ENCODE measurements around the gene SNX6.

SNX6 gene

GRCh38 chr14:34620115-34620514 is 9.8 kb downstream of the SNX6 start:
- TF ChIP-seq CTCF (IDR thresholded peaks at IDR 0.05) = no peak
- Histone ChIP-seq H3K36me3 (peaks cover 0 to 67% (median 6%) of the 10 kb centered on the region in 3 donors), H3K9me3 (no peaks in the 10 kb centered on the region), H3K4me1 (peaks cover 0 to 14% (median 4%) of the 10 kb centered on the region in 4 donors), H3K27ac (no peak overlapping the region), H3K4me3 (no peak overlapping the region), H3K27me3 (no peaks in the 10 kb centered on the region)
- DNase-seq = no peak
- intact Hi-C loops (cut with DNase I; ENCODE audit: low total_unique reads) = loop anchor here (10.0 kb wide), 1 partner anchor 85 kb away; the partner anchor contains the start of gene EAPP

- no peak overlapping the region for H3K27ac ChIP-seq
- no peak for TF ChIP-seq CTCF (IDR thresholded peaks at IDR 0.05)
- H3K9me3 ChIP-seq = no peaks in the 10 kb centered on the region
- DNase-seq = no peak
- peaks cover 0 to 14% (median 4%) of the 10 kb centered on the region in 4 donors for H3K4me1 ChIP-seq
- peaks cover 0 to 61% (median 6%) of the 10 kb centered on the region in 3 donors for H3K36me3 ChIP-seq
- intact Hi-C loops (cut with DNase I; ENCODE audit: low total_unique reads) = no loop called here
- no peak overlapping the region for H3K4me3 ChIP-seq
- H3K27me3 ChIP-seq = no peaks in the 10 kb centered on the region
Measured at GRCh38 chr14:34619471-34619870, 10.5 kb downstream of the SNX6 start.

- no peak for DNase-seq
- peaks cover 0 to 59% (median 6%) of the 10 kb centered on the region in 3 donors for H3K36me3 ChIP-seq
- intact Hi-C loops (cut with DNase I; ENCODE audit: low total_unique reads) = no loop called here
- H3K27me3 ChIP-seq = no peaks in the 10 kb centered on the region
- H3K4me3 ChIP-seq = no peak overlapping the region
- no peak for TF ChIP-seq CTCF (IDR thresholded peaks at IDR 0.05)
- peaks cover 0 to 14% (median 3%) of the 10 kb centered on the region in 4 donors for H3K4me1 ChIP-seq
- H3K9me3 ChIP-seq = no peaks in the 10 kb centered on the region
- no peak overlapping the region for H3K27ac ChIP-seq
Measured at GRCh38 chr14:34616360-34616759, 13.6 kb downstream of the SNX6 start.

GRCh38 chr14:34615507-34615906 is 14.4 kb downstream of the SNX6 start:
- peaks cover 0 to 16% (median 3%) of the 10 kb centered on the region in 4 donors for H3K4me1 ChIP-seq
- no peak overlapping the region for H3K4me3 ChIP-seq
- intact Hi-C loops (cut with DNase I; ENCODE audit: low total_unique reads) = no loop called here
- peaks cover 0 to 54% (median 6%) of the 10 kb centered on the region in 3 donors for H3K36me3 ChIP-seq
- no peak for TF ChIP-seq CTCF (IDR thresholded peaks at IDR 0.05)
- H3K9me3 ChIP-seq = no peaks in the 10 kb centered on the region
- no peaks in the 10 kb centered on the region for H3K27me3 ChIP-seq
- H3K27ac ChIP-seq = no peak overlapping the region
- DNase-seq = no peak

GRCh38 chr14:34614638-34615037 is 15.3 kb downstream of the SNX6 start:
- no peak overlapping the region for H3K4me3 ChIP-seq
- intact Hi-C loops (cut with DNase I; ENCODE audit: low total_unique reads) = no loop called here
- H3K36me3 ChIP-seq = peaks cover 0 to 45% (median 6%) of the 10 kb centered on the region in 3 donors
- H3K4me1 ChIP-seq = peaks cover 0 to 13% (median 3%) of the 10 kb centered on the region in 4 donors
- no peak for DNase-seq
- no peaks in the 10 kb centered on the region for H3K27me3 ChIP-seq
- no peak overlapping the region for H3K27ac ChIP-seq
- no peak for TF ChIP-seq CTCF (IDR thresholded peaks at IDR 0.05)
- no peaks in the 10 kb centered on the region for H3K9me3 ChIP-seq

GRCh38 chr14:34610101-34610500 is 19.8 kb downstream of the SNX6 start:
- intact Hi-C loops (cut with DNase I; ENCODE audit: low total_unique reads) = no loop called here
- Histone ChIP-seq H3K27me3 (no peaks in the 10 kb centered on the region), H3K36me3 (peaks cover 37 to 61% (median 41%) of the 10 kb centered on the region in 3 donors), H3K27ac (no peak overlapping the region), H3K4me3 (no peak overlapping the region), H3K9me3 (no peaks in the 10 kb centered on the region), H3K4me1 (peaks cover 0 to 10% (median 0%) of the 10 kb centered on the region in 4 donors)
- TF ChIP-seq CTCF (IDR thresholded peaks at IDR 0.05) = no peak
- DNase-seq = no peak
